SK-N-SH (cell line): ENCODE measurements around the gene CPAMD8.

Experiments
- CTCF ChIP-seq: fragments of 200-600 bp; sonication (generic); IDR thresholded peaks from 2 replicates; pipeline ENCODE4 v1.6.1; 2017; ENCODE audit warnings: antibody characterized with exemption, mild to moderate bottlenecking, moderate library complexity
- MXI1 ChIP-seq: IDR thresholded peaks from 2 replicates; pipeline ENCODE4 v1.6.1; 2012; ENCODE audit warnings: mild to moderate bottlenecking, low read depth, low read length, improper control_type of control experiment
- POLR2AphosphoS5 ChIP-seq: IDR thresholded peaks from 2 replicates; pipeline ENCODE4 v1.6.1; 2012; ENCODE audit warnings: low read depth, low read length
- RFX5 ChIP-seq: IDR thresholded peaks from 2 replicates; pipeline ENCODE4 v1.6.1; 2012; ENCODE audit warnings: mild to moderate bottlenecking, improper control_type of control experiment, low read length
- TAF1 ChIP-seq: IDR thresholded peaks from 2 replicates; pipeline ENCODE4 v1.6.1; 2012; ENCODE audit warnings: low read depth, mild to moderate bottlenecking, low read length, moderate library complexity, borderline replicate concordance
- TF ChIP-seq, protein P1 (sequence below): IDR thresholded peaks from 2 replicates; pipeline ENCODE4 v1.4.0; 2012; ENCODE audit warnings: low read depth

- TF ChIP-seq RFX5 (no peak), CTCF (no peak), TAF1 (no peak), MXI1 (no peak), POLR2AphosphoS5 (no peak)
- TF ChIP-seq, protein P1, sequence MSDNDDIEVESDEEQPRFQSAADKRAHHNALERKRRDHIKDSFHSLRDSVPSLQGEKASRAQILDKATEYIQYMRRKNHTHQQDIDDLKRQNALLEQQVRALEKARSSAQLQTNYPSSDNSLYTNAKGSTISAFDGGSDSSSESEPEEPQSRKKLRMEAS: no peak
Observed at GRCh38 chr19:17025361-17025760, 1.2 kb downstream of the CPAMD8 start.
